VCaP (cell line): ENCODE data around the gene CCDC121.
"Not testable (repeated sequence)": the region's sequence is repeated elsewhere in the genome, so short reads cannot be mapped to it uniquely, and the experiment has no call there.

ENCODE experiments used
- H3K27ac ChIP-seq: fragments of 450-650 bp; 2 replicates; pipeline ENCODE4 v1.5.1; 2017
- TF ChIP-seq, protein P1 (sequence below): fragments of 450-650 bp; conservative IDR thresholded peaks from 2 replicates; pipeline ENCODE4 v1.5.1; 2017; ENCODE audit warnings: mild to moderate bottlenecking, moderate library complexity

Gene CCDC121

DNA sequence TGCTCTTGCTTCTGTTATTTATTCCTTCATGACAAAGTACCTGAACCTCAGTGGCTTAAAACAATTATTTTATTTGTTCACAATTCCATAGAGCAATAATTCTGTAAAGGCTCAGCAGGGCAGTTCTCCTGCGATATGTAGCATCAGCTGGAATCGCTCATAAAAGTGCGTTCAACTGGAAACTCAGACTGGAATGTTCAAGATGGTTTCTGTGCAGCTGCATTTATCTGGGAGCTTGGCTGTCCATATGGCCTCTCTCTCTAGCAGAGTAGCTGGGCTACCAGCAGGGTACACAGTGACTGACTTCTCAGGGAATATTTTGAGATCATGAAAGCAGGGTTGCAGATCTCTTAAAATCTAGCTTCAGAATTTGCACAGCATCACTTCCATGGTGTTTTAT lies 13.5 kb downstream of the CCDC121 start:
- 0 out of 2 replicates have a peak overlapping the region, but pooled peaks have one; percentile 60 for H3K27ac ChIP-seq
- TF ChIP-seq, protein P1, sequence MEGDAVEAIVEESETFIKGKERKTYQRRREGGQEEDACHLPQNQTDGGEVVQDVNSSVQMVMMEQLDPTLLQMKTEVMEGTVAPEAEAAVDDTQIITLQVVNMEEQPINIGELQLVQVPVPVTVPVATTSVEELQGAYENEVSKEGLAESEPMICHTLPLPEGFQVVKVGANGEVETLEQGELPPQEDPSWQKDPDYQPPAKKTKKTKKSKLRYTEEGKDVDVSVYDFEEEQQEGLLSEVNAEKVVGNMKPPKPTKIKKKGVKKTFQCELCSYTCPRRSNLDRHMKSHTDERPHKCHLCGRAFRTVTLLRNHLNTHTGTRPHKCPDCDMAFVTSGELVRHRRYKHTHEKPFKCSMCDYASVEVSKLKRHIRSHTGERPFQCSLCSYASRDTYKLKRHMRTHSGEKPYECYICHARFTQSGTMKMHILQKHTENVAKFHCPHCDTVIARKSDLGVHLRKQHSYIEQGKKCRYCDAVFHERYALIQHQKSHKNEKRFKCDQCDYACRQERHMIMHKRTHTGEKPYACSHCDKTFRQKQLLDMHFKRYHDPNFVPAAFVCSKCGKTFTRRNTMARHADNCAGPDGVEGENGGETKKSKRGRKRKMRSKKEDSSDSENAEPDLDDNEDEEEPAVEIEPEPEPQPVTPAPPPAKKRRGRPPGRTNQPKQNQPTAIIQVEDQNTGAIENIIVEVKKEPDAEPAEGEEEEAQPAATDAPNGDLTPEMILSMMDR: no peak

DNA sequence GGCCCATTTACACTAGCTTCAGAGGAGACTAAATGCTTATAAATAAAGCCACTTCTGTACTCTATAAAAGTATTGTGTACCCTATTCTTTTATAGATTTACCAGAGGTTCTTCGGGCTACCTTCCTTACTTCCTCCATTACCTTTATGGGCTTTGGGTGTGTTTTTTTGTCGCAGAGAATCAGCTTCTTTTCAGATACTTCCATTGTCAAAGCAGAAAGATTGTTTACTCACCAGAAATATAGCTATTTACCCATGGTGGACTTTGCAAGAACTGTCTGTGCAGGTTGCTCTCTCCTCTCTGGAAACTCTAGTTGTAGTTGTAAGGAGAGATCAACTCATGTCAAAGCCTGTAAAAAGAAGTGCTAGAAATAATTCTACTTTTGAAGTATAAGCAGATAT lies 14.8 kb downstream of the CCDC121 start:
- H3K27ac ChIP-seq: peak overlapping the region; percentile 60
- TF ChIP-seq, protein P1: no peak

DNA sequence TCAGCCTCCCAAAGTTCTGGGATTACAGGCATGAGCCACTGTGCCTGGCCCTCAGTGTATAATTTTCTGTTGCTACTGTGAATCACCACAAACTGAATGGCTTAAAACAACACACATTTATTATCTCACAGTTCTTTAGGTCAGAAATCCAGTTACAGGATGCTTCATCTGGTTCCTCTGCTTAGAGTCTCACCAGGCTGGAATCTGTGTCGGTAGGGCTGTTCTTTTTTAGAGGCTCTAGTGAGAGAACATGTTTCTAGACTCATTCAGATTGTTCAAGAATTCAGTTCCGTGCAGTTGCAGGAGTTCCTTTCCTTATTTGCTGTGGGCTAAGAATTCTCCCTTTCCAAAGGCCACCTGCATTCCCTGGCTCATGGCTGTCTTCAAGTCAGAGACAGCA lies 22.2 kb downstream of the CCDC121 start:
- no peak overlapping the region for H3K27ac ChIP-seq
- TF ChIP-seq, protein P1: no peak

DNA sequence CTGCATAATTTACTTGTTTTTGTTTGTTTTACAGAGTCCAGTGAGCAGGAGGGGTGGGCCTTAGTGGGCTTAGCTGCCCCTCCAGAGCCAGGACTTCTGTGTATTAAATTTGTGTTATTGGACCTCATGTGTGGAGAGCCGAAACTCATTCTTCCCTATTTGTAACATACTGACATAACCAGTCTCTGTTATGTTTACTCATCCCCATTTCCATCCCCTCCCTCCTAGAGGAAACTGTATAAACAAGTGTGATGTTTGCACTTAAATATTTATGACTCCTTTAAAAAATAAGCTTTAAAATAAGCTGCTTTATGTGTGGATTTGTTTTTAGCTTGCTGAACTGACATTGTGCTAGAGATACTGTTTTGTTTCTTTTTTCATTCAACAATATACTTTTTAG lies 32.2 kb downstream of the CCDC121 start:
- TF ChIP-seq, protein P1: no peak
- H3K27ac ChIP-seq: peak overlapping the region; percentile 91

DNA sequence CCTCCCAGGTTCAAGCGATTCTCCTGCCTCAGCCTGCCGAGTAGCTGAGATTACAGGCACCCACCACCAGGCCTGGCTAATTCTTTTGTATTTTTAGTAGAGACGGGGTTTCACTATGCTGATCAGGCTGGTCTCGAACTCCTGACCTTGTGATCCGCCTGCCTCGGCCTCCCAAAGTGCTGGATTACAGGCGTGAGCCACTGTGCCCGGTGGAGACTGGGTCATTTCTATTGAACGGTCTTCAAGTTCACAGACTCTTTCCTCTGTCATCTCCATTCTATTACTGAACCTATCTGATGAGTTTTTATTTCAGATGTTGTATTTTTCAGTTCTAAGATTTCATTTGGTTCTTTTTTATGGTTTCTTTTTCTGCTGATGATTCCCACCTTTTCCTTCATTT lies 33.4 kb downstream of the CCDC121 start:
- H3K27ac ChIP-seq: peak overlapping the region; percentile 91

DNA sequence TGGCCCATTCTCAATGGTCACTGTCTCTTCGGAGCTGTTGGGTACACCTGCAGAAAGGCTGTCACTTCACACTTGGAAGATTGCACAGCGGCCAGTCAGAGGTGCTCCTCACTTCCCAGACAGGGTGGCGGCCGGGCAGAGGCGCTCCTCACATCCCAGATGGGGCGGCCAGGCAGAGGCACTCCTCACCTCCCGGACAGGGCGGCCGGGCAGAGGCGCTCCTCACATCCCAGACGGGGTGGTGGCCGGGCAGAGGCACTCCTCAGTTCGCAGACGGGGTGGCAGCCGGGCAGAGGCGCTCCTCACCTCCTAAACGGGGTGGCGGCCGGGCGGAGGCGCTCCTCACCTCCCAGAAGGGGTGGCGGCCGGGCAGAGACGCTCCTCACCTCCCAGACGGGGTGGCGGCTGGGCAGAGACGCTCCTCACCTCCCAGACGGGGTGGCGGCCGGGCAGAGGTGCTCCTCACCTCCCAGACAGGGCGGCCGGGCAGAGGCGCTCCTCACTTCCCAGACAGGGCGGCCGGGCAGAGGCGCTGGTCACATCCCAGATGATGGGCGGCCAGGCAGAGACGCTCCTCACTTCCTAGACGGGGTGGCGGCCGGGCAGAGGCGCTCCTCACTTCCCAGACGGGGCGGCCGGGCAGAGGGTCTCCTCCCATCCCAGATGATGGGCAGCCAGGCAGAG lies 34.6 kb downstream of the CCDC121 start:
- H3K27ac ChIP-seq: not testable (repeated sequence)

DNA sequence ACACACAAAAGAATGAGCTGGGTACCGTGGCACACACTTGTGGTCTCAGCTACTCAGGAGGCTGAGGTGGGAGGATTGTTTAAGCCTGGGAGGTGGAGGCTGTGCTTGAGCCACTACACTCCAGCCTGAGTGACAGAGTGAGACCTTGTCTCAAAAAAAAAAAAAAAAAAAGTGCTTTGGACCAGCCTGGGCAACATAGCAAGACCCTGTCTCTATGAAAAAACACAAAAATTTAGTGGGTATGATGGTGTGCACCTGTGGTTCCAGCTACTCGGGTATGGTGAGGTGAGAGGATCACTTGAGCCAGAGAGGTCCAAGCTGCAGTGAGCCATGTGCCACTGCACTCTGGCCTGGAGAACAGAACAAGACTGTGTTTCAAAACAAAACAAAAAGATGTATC lies 35.6 kb downstream of the CCDC121 start:
- no peak overlapping the region for H3K27ac ChIP-seq
- TF ChIP-seq, protein P1: no peak

DNA sequence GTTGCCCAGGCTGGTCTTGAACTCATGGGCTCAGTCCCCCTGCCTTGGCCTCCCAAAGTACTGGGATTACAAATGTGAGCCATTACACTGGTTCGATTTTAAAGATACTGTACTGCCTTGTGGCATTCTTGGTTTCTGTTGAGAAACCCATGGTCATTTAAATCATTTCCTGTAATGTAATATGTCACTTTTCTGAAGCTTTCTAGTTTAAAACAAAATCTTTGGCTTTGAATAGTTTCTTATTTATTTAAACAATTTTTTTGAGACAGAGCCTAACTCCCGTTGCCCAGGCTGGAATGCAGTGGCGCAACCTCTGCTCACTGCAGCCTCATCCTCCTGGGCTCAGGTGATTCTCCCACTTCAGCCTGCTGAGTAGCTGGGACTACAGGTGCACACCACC lies 37.1 kb downstream of the CCDC121 start:
- H3K27ac ChIP-seq: no peak overlapping the region
- TF ChIP-seq, protein P1: no peak

DNA sequence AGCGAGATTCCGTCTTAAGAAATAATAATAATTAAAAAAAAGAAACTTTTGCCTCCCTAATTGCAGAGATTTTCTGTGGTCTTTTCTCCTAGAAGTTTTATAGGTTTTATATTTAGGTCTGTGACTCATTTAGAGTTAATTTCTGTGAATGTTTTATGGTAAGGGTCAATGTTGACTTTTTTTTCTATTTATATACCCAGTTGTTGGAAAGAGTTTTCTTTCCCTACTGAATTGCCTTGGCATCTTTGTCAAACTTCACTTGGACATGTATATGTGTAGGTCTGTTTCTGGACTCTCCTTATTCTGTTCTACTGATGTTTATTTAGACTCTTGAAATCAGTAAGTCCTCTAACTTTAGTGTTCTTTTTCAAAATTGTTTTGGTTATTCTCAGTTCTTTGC lies 40.5 kb downstream of the CCDC121 start:
- TF ChIP-seq, protein P1: no peak
- H3K27ac ChIP-seq: no peak overlapping the region
